C1 segment of cervical spinal cord (tissue), 14 donors: ENCODE data around the gene CALHM1.
"Not testable (repeated sequence)": the region's sequence is repeated elsewhere in the genome, so short reads cannot be mapped to it uniquely, and the experiment has no call there.

Experiments used
- DNase-seq, 14 donors: peaks; one replicate each; lab custom pipeline; 2025; lab: John Stamatoyannopoulos, UW

CALHM1 gene

DNA sequence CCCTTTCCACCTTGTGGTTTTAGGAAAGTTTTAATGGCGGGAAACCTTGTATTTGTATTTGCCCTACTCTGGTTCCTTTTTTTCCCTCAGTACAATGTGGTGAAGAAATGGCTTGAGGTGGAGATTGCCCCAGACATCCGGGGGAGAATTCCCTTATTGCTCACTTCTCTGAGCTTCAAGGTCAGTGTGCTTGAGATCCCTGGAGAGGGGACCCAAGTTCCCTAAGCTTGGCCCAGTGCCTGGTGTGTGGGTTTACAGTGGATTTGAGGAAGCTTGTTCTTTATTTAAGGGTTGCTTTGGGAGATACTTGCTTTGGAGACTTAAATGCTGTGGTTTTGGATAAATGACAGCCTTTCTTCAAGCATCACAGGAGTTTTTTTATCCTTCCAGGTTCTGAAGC, 24.8 kb downstream of the CALHM1 start:
- no peak for DNase-seq

DNA sequence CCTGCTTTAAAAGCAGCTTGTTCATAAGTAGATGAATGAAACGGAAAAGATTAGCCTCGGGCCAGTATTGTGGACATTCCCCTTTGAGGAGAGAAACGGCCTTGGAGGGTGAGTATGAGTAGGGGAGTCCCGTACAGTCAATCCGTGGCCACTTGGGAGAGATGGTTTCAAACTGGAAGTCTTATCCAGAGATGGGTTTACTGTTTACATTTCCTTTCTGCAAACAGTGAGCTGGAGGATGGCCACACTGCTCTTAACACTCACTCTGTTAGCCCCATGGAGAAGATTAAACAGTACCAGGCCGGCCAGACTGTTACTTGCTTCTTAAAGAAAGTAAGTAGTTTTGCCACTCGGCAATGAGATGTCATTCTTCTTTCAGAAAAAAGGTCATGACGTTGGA, 26.8 kb downstream of the CALHM1 start:
- DNase-seq, result no peak

DNA sequence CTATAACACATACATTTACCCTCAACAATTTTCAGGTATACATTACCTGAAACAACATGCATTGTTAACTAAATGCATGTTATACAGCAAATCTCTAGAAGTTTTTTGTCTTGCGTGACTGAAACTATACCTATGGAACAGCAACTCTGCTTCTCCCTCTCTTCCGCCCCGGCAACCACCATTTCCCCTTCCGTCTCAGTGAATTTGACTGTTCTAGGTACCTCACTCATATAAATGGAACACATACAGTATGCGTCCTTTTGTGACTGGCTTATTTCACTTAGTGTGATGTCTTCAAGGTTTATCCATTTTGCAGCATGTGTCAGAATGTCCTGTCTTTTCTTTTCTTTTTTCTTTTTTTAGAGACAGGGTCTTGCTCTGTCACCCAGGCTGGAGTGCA, 29.1 kb downstream of the CALHM1 start:
- no peak for DNase-seq

DNA sequence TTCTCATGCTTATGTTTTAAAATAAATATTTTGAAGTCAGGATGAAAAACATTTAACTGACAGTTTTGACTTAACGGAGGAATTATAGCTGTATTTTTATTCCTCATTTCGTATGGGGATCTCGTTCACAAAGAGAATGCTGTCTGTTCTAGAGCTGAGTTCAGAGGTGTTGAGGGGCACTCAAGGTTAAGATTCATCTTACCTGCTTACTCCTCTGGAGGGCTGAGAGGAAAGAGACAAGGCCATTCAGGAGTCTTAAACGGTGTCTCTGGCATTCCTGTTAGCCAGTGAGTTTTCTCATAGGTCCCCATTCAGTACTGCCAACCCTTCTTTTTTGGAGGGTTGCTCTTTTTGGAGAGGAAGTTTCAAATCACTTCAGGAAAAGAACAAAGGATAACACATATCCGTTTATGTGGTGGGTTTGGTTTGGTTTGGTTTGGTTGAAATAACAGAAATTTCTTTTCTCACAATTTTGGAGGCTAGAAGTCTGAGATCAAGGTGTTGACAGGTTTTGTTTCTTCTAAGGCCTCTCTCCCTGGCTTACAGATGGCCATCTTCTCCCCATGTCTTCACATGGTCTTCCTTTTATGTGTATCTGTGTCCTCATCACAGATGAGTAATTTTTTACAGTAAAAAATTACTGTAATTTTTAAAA, 29.6 kb downstream of the CALHM1 start:
- no peak for DNase-seq

DNA sequence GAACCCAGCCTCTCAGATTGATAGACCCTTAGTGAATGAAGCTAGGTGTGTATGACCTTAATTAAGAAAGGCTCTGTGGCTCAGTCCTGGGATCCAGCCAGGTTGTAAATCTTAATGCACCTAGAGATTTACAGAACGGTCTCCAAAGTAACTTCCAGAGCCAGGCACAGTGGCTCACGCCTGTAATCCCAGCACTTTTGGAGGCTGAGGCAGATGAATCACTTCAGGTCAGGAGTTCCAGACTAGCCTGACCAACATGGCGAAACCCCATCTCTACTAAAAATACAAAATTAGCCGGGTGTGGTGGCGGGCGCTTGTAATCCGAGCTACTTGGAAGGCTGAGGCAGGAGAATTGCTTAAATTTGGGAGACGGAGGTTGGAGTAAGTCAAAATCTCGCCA, 30.8 kb downstream of the CALHM1 start:
- DNase-seq, result no peak

DNA sequence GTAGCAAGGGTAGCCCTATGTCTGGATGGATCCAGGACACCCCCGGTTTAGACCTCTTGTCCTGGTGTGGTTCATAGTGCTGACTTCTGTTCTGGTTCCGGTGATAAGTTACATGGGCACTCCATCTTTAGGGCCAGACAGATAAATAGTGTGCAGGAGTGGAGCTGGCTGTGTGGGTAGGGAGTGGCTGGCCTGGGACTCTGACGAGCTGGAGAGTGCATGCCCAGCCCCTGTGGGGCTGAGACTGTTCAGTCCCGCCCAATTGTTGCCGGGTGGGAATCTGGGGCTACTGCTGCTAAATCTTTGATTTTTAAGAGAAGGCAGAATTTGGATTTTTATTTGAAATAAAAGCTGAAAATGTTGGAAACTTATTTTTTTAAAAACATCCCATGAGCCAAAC, 35.0 kb downstream of the CALHM1 start:
- DNase-seq, result no peak

DNA sequence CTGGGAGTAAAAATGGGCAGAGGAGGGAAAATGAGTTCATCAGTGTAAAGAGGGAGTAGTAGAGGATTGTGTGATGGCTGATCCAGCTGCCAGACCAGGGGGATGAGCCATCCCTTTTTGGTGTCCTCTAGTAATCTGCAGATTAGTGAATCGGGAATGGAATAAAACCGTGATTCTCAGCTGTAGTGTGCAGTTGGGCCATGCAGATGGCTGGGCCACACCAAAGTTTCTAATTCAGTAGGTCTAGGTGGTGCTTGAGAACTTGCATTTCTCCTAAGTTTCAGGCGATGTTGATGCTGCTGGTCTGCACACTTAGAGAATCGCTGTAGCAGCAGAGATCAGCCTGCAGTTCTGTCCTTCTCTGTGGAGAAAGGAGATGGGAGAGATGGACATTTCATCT, 39.6 kb downstream of the CALHM1 start:
- DNase-seq, result no peak

DNA sequence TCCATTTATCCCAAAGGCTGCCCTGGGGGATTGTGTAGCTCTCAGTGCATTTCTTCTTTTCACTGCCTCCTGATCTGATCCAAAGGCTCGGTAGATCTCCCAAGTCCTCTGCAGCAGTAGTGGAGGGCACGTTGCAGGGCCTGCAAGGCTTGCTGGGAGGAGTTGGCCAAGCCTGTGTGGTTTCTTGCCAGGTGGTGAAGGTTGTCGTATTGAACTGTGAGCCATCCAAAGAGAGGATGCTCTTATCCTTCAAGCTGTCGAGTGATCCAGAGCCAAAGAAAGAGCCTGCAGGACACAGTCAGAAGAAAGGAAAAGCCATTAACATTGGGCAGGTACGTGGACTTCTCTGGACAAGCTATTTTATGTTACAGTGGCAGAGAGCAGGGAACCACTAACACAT, 41.1 kb downstream of the CALHM1 start:
- peak in 1 of 14 donors; percentile 84 for DNase-seq

DNA sequence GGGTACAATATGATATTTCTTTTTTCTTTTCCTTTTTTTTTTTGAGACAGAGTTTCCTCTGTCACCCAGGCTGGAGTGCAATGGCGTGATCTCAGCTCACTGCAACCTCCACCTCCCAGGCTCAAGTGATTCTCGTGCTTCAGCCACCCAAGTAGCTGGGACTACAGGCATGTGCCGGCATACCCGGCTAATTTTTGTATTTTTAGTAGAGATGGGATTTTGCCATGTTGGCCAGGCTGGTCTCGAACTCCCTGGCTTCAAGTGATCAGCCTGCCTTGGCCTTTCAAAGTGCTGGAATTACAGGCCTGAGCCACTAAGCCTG, 41.6 kb downstream of the CALHM1 start:
- not testable (repeated sequence) for DNase-seq

DNA sequence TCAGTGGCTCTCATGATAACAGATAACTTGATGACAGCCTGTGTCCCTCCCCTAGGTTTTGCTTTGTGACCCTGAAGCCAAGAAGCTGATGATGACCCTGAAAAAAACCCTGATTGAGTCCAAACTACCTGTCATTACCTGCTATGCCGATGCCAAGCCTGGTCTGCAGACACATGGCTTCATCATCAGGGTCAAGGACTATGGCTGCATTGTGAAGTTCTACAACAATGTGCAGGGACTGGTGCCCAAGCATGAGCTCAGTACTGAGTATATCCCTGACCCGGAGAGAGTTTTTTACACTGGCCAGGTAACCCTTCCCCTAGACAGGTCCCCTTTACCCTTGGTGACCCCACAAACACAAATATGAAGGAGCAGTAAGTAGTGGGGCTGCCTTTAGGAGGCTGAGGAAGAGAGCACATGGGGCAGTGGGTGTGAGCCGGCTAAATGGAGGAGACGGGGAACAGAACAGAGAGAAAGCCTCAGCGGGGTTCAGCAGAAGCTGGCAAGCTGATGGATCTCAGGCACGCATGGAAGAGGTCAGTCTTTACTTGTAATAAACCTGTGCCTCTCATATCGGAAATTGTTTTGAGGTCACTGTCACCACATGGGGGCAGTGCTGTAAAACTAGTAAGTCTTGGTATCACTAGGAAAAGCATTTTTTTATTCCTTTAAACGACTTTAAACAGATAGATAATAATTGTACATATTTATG, 42.1 kb downstream of the CALHM1 start:
- peak in 7 of 14 donors; percentile 3 to 56 (median 6) for DNase-seq

DNA sequence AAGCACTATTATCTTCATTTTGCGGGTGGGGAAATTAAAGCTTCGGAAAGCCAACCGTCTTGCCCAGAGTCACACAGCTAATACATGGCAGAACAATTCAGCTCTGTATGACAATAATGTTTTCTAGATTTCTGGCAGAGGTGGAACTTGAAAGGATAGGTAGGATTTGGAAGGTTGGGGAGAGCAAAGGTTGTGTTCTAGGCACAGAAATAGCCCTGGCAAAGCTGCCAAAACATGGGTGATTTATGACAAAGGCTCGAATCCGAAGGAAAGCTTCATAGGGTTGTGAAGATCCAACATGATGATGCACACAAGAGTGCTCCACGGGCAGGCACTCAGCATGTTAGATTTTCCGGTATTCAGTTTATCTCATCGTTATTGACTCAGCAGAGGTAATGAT, 43.1 kb downstream of the CALHM1 start:
- DNase-seq, result no peak

DNA sequence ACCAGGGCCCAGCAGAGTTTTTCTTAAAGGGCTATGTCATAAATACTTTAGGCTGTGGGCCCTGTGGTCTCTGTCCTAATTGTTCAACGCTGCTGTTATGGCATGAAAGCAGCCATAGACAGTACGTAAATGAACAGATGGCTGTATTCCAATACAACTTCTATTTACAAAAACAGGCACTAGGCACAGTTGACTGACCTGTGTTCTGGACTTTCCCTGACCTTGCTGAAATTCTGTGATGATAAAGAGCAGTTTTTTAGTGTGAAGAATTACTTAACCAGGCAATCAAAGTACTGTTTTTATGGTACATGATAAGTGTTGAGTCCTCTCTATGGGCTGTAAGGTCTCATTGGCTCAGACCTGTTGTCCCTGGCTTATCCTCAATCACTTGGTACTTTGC, 45.1 kb downstream of the CALHM1 start:
- DNase-seq, result no peak
